Epithelial cell of proximal tubule (primary cell): ENCODE data around the gene PCBD1. TPM values are rescaled to one million over a fixed set of nuclear protein-coding genes. Genes with fewer than 3 reads are reported as not detected.

Experiments
- DNase-seq: peaks from one replicate; pipeline ENCODE4 v3.0.0-alpha.2; 2011; ENCODE audit warnings: low read depth
- H3K4me3 ChIP-seq: 2 replicates; pipeline ENCODE4 v1.5.1; 2011; ENCODE audit warnings: low read depth, mild to moderate bottlenecking, low read length
- total RNA-seq: library from RNA; depleted of rRNA; stranded (reverse); fragments of >200 nt; gene quantifications from 2 replicates; pipeline ENCODE4 v1.2.3, GENCODE V29; 2015
- TF ChIP-seq, protein P1 (sequence below): conservative IDR thresholded peaks from 2 replicates; pipeline ENCODE4 v1.5.1; 2012; ENCODE audit warnings: low read depth, mild to moderate bottlenecking, low read length

PCBD1 gene
- total RNA-seq, 1 donor from 2014 or later, result 122 TPM

DNA sequence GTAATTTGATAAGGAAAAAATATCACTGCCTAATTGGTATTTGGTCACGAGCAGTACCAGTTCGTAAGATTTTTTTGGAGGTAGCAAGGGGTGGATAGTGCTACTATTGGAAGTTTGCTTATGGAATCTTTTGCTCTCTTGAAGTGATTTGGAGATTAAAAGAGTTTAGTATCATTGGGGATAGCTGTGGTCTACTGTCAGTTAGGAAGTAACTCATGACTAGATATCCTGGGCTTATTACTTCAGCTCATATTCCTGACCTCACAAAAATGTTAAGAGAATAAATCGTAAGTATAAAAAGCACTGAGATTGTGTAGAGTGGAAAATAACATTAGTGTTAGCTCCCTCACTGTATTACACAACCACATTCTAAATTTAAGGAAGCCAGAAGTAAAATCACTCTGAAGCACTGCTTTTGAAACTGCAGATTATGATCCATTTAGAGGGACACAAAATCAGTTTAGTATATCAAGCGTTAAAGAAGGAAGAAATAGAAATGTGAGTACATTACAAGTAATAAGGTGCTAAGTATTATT lies 50.0 kb downstream of the PCBD1 start:
- no peak overlapping the region for H3K4me3 ChIP-seq
- no peak for DNase-seq
- TF ChIP-seq, protein P1, sequence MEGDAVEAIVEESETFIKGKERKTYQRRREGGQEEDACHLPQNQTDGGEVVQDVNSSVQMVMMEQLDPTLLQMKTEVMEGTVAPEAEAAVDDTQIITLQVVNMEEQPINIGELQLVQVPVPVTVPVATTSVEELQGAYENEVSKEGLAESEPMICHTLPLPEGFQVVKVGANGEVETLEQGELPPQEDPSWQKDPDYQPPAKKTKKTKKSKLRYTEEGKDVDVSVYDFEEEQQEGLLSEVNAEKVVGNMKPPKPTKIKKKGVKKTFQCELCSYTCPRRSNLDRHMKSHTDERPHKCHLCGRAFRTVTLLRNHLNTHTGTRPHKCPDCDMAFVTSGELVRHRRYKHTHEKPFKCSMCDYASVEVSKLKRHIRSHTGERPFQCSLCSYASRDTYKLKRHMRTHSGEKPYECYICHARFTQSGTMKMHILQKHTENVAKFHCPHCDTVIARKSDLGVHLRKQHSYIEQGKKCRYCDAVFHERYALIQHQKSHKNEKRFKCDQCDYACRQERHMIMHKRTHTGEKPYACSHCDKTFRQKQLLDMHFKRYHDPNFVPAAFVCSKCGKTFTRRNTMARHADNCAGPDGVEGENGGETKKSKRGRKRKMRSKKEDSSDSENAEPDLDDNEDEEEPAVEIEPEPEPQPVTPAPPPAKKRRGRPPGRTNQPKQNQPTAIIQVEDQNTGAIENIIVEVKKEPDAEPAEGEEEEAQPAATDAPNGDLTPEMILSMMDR, result no peak

DNA sequence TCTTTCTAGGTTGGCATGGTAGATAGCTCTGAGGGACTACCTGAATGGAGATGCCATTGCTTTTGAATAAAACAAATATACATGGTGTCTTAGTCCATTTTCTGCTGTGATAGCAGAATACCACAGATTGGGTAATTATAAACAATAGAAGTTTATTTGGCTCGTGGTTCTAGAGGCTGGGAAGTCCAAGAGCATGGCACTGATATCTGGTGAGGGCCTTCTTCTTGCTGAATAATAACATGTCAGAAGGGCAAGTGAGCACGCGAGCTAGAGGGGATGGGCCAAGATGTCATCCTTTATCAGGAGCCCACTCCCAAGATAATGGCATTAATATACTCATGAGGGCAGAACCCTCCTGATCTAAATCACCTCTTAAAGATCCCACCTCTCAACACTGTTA lies 50.7 kb downstream of the PCBD1 start:
- DNase-seq, result no peak
- TF ChIP-seq, protein P1, result no peak
- no peak overlapping the region for H3K4me3 ChIP-seq

DNA sequence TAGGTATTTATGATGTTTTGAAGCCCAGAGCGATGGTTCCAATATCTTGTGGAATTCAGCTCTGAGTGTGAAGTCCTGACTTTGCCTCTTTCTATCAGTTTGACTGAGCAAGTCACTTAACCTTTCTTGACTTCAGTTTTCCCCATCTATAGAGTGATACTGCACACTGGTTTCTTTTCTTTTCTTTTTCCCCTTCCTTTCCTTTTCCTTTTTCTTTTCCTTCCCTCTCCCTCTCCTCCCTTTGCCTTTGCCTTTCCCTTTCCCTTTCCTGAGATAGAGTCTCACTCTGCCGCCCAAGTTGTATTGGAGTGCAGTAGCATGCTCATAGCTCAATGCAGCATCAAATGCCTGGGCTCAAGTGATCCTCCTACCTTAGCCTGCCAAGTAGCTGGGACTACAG lies 52.0 kb downstream of the PCBD1 start:
- TF ChIP-seq, protein P1, result no peak
- no peak overlapping the region for H3K4me3 ChIP-seq
- DNase-seq, result no peak

DNA sequence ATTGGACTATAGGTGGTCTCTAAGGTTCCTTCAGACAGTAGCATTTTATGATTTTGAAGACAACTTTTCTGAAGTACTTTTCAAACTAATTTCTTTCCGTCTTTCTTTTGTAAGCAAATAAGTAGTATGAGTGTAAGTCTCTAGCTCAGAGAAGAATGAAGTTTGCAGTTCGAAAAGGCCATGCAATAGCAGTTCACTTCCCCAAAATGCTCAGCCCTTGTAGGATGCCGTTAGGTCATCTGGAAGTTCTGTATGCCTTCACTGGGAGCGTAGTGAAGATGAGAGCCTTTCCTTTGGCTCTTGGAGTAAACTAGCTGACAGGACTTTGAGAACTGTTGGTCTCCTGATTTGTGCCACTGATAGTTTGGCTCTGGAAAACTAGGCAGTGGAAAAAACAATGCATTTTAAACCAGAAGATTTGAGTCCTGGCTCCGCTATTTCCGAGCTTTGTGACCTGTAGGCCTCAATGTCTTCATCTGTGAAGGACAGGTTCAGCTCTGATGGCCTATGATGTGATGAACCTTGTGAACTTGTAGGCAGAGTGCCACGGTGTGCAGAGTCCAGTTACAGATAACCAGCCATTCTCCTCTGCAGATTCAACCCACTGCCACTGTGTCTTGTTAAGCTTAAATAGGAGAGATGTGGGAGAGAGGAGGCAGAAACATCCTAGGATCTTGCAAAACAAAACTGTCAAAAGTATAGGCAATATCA lies 53.8 kb downstream of the PCBD1 start:
- DNase-seq, result no peak
- TF ChIP-seq, protein P1, result no peak
- H3K4me3 ChIP-seq, result no peak overlapping the region

DNA sequence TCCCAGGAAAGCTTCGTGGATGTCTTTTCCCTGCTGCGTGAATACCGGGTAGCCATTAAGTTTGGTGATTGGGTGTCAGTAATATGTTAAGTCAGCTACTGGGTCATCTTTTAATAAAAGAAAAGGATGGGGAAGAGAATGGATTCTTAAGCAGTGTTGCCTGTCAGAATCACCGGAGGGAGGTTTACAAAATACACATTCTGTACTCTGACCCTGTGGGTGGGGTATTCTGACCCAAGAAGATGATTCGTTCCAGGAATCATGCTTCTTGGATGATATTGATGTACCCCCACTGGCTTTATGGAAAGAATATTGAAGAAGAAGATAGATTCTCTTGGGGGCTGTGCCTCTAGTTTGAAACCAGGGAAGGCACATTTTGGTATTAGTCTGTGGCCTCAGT lies 54.3 kb downstream of the PCBD1 start:
- DNase-seq, result no peak
- TF ChIP-seq, protein P1, result no peak

DNA sequence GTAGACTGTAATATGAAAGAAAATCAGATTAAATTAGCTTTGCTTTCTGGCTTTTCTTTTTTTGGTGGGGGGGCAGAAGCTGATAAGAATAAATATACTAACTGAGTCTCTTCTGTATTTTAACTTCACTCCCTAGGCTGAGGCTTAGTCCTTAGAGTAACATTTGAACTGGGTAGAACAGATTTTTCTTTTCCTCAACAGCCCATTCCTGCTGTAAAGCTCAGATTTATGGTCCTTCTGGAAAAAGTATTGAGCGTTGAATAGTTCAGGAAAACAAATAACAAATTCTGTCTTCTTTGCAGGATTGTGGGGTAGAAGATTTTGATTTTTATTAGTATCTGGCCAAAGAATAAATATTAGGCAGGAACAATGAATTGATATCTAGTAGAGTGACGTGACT lies 54.8 kb downstream of the PCBD1 start:
- H3K4me3 ChIP-seq, result no peak overlapping the region
- TF ChIP-seq, protein P1, result no peak
- no peak for DNase-seq

More for the DNA sequence above, 54.3 kb downstream of the PCBD1 start:
- no peak overlapping the region for H3K4me3 ChIP-seq

Other genes with a start within 250 kb of the PCBD1 start
- 1.3 and 1.4 TPM in 2 replicates for gene ADAMTS14, start 216.1 kb downstream of the PCBD1 start, total RNA-seq
- not detected in 2 replicates for gene TBATA, start 103.2 kb downstream of the PCBD1 start, total RNA-seq
- gene SGPL1, start 72.6 kb downstream of the PCBD1 start, total RNA-seq, result 32.8 and 35.7 TPM in 2 replicates